Measurements from ENCODE around the gene SLC35F1.

SLC35F1 gene

GRCh38 chr6:118313762-118314161, 406.7 kb downstream of the SLC35F1 start (continued):
- no peak for TF ChIP-seq WT1 (tag by site-specific recombination; IDR thresholded peaks at IDR 0.05)
- no peak for TF ChIP-seq ZNF174 (tag by site-specific recombination; IDR thresholded peaks at IDR 0.05)
- TF ChIP-seq ZNF140 (tag by site-specific recombination; IDR thresholded peaks at IDR 0.05): no peak
- no peak for TF ChIP-seq ZBTB6 (tag by site-specific recombination; IDR thresholded peaks at IDR 0.05)

GRCh38 chr6:118316796-118317384, 409.8 kb downstream of the SLC35F1 start:
- TF ChIP-seq ZNF837 (tag by site-specific recombination; IDR thresholded peaks at IDR 0.05) (no peak), SCRT1 (tag by site-specific recombination; IDR thresholded peaks at IDR 0.05; ENCODE audit: borderline replicate concordance) (no peak), ZNF776 (tag by site-specific recombination; IDR thresholded peaks at IDR 0.05; ENCODE audit: borderline replicate concordance) (no peak), SP2 (tag by site-specific recombination; IDR thresholded peaks at IDR 0.05) (no peak), ZNF626 (tag by site-specific recombination; IDR thresholded peaks at IDR 0.05) (no peak), ZBTB6 (tag by site-specific recombination; IDR thresholded peaks at IDR 0.05) (no peak), ZFHX2 (tag by site-specific recombination; conservative IDR thresholded peaks at IDR 0.05) (no peak), ZSCAN30 (tag by site-specific recombination; IDR thresholded peaks at IDR 0.05) (no peak), ZNF518A (tag by site-specific recombination; conservative IDR thresholded peaks at IDR 0.05; ENCODE audit: low read depth) (no peak), ZNF138 (tag by site-specific recombination; IDR thresholded peaks at IDR 0.05; ENCODE audit: borderline replicate concordance) (no peak), ZNF398 (tag by site-specific recombination; IDR thresholded peaks at IDR 0.05) (no peak), ZNF645 (tag by site-specific recombination; IDR thresholded peaks at IDR 0.05) (no peak)
- H3K9me3 ChIP-seq (ENCODE audit: control insufficient read depth, insufficient read depth, low read depth, low read length): no peaks in the 10 kb centered on the region
- no peak overlapping the region for H3K27ac ChIP-seq (ENCODE audit: extremely low read depth, low read depth, low read length)
- H3K36me3 ChIP-seq (ENCODE audit: control insufficient read depth in 2 of 2, insufficient read depth in 1 of 2, low read length in 2 of 2): no peaks in the 10 kb centered on the region
- CTCF ChIA-PET: no interaction called here
- peaks cover 10% of the 10 kb centered on the region; the same call in 1 of the 2 replicates for H3K4me1 ChIP-seq (ENCODE audit: control insufficient read depth, insufficient read depth, low read length)
- POLR2A ChIA-PET: no interaction called here
- H3K4me3 ChIP-seq (ENCODE audit: low read depth, low read length): no peak overlapping the region
